ENCODE data around the gene ANTXR2.
"Not testable (repeated sequence)": the region's sequence is repeated elsewhere in the genome, so short reads cannot be mapped to it uniquely, and the experiment has no call there.

Gene ANTXR2

DNA sequence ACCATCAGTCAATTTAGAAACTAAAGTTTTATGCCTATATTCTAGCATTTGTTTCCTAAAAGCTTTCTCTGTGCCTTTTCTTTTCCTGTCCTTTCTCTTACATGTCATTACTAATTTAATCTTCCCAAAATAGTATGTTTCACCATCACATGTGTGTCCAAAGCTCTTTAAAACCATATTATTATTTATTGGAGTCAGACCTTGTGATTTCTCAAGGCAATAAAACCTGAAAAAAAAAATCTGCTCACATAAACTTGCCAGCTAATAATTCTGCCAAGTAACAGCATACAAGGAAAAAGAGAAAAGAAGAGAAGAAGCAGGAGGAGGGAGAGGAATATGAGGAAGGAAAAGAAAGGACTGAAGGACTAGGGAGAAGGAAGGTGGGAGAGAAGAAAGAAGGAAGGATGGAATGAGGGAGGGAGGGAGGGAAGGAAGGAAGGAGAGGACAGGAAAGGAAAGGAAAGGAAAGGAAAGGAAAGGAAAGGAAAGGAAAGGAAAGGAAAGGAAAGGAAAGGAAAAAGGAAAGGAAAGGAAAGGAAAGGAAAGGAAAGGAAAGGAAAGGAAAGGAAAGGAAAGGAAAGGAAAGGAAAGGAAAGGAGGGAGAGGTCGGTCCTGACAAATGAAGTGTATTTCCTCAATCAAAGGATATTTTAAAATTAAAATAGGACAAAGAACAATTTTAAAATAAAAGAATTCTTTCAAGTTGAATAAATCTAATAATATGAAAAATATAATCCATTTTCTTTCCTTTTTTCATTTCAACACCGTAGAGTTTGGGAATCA is 57.4 kb downstream of the ANTXR2 start:
- no peak for DNase-seq

- DNase-seq: no peak
Measured at GRCh38 chr4:80014531-80014930, 58.5 kb downstream of the ANTXR2 start.

GRCh38 chr4:80012291-80012690 is 60.7 kb downstream of the ANTXR2 start:
- DNase-seq: no peak

DNA sequence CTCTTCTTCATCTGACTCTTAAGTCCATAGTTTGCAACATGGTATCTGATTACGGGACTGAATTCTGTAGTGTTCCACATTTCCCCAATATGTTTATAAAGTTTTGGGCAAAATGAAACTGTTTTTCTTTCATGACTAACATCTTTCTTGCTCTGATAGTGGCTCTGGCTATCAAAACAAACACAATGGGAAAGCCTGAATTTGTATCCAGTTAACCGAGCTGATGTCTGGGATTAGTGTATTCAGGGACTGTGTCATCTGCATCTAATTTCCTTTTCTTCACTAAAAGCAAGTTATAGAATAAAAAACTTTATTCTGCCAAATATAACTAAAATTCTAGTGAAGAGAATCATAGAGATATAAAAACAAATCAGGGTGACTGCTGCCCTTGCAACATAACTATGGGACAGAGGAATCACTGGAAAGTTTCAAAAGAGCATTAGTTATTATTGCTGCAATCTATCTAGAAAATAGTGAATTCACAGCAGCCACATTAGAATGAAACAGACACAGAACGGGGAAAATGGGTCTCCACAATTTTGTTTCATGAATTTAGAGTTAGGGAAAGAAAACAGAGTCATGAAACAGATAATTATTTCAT is 61.3 kb downstream of the ANTXR2 start:
- DNase-seq: no peak

- no peak for DNase-seq
Measured at GRCh38 chr4:80010316-80010715, 62.7 kb downstream of the ANTXR2 start.

GRCh38 chr4:80009806-80010205 is 63.2 kb downstream of the ANTXR2 start:
- no peak for DNase-seq

- no peak for DNase-seq
Measured at GRCh38 chr4:80008971-80009370, 64.1 kb downstream of the ANTXR2 start.

DNA sequence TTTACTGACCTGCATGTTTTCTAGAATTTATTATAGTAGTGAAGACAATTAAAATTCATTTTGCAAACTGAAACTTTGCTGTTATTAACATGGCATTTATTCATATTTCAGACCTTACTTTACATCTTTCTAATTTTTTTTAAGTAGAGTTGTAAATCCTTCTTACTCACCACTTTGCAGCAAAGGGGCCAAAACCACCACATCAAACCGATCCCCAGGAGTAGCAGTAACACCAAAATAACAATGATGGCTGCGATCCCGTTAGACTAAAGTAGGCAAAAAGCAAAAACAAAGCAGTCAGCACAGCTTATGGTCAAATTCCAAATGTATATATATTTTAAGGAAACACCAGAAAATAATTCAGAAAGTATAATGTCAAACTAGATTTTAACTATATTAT is 64.7 kb downstream of the ANTXR2 start:
- DNase-seq: no peak

DNA sequence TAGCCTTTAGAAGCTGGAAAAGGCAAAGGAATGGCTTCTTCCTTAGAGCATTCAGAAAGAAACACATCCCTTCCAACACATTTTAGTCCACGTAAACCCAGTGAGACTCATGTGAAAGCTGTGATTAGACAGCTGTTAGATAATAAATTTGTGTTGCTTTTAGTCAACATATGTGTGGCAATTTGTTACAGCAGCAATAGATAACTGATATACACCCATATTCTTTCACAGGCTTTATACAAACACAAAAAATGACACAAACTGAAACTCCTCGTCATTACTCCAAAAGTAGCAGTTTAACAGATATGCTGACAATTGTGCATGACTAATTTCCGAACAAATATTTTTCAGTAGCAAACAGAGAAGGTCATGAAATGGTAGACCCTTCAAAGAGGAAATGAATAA is 65.3 kb downstream of the ANTXR2 start:
- DNase-seq: no peak

GRCh38 chr4:80006935-80007744 is 65.9 kb downstream of the ANTXR2 start:
- DNase-seq: no peak

GRCh38 chr4:80005863-80006262 is 67.2 kb downstream of the ANTXR2 start:
- no peak for DNase-seq

- no peak for DNase-seq
Measured at GRCh38 chr4:80004319-80004718, 68.7 kb downstream of the ANTXR2 start.

GRCh38 chr4:80002559-80002958 is 70.5 kb downstream of the ANTXR2 start:
- DNase-seq: not testable (repeated sequence)

DNA sequence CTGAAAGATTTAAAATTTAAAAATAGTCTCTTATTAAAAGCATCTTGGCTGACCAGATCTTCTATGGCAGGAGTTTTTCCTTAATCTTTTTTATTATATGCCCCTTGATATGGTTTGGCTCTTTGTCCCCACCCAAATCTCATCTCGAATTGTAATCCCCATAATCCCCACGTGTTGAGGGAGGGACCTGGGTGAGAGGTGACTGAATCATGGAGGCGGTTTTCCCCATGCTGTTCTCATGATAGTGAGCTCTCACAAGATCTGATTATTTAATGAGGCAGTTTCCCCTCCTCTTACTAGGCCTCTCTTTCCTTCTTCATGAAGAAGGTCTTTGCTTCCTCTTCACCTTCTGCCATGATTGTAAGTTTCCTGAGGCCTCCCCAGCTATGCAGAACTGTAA is 74.0 kb downstream of the ANTXR2 start:
- DNase-seq: not testable (repeated sequence)

DNA sequence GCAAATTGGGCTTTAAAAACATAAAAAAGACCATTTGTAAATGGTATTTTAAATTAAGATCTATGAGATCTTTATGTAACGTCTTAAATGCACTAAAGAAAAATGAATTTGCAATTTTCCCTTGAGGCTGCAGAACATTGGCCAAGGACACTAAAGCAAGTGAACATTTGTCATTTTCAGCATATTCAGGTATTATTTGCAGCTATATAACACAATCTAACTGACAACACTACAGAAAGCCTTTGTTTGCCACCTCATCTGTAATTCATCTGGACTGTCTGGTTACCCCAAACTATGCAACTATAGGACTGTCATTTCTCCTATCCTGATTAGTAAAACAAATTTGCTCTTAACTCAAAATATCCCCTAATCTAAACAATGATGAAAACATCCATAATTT is 74.8 kb downstream of the ANTXR2 start:
- no peak for DNase-seq

GRCh38 chr4:79996851-79997250 is 76.2 kb downstream of the ANTXR2 start:
- DNase-seq: no peak

- DNase-seq: no peak
Measured at GRCh38 chr4:79993476-79993875, 79.6 kb downstream of the ANTXR2 start.

DNA sequence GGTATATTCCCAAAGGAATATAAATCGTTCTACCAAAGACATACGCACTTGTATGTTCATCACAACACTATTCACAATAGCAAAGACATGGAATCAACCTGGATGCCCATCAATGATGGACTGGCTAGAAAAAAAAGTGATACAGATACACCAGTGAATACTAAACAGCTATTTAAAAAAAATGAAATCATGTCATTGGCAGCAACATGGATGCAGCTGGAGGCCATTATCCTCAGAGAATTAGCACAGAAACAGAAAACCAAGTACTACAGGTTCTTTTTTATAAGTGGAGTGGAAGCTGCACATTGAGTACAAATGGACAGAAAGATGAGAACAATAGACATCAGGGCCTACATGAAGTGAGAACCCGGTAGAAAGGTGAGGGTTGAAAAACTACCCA is 81.4 kb downstream of the ANTXR2 start:
- DNase-seq: no peak

DNA sequence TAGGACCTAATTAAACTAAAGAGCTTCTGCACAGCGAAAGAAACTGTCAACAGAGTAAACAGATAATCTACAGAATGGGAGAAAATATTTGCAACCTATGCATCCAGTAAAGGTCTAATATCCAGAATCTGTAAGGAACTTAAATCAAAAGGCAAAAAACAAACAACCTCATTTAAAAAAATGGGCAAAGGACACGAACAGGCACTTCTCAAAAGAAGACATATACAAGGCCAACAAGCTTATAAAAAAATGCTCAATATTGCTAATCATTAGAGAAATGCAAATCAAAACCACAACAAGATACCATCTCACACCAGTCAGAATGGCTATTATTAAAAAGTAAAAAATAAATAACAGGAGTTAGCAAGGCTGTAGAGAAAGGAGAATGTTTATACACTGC is 81.9 kb downstream of the ANTXR2 start:
- DNase-seq: not testable (repeated sequence)

DNA sequence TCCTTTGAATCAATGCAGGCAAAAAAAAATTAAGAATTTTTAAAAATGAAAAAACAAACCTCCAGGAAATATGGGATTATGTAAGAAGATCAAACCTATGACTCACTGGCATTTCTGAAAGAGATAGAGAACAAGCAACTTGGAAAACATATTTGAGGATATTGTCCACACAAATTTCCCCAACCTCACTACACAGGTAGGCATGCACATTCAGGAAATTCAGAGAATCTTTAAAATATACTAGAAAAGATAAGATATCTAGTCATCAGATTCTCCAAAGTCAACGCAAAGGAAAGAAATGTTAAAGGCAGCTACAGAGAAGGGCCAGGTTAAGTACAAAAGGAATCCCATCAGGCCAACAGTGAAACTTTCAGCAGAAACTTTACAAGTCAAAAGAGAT is 85.6 kb downstream of the ANTXR2 start:
- DNase-seq: no peak

DNA sequence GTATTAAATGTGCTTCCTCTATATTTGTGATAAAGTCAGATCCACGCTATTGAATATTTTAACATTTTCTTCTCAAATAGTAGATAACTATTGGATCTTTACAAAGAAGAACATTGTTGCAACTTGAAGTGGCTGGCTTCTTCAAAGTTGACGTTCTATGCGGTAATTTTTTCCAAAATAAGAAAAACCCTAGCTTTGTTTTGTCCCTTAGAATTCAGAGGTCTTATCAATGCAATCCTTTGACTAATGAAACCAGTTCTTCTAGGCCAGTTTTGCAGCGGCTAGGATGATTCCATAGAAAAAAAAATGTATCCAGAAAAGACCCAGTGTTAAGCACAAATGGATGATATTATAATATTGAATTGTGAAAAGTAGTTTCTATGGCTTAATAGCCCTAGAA is 89.6 kb downstream of the ANTXR2 start:
- DNase-seq: no peak

DNA sequence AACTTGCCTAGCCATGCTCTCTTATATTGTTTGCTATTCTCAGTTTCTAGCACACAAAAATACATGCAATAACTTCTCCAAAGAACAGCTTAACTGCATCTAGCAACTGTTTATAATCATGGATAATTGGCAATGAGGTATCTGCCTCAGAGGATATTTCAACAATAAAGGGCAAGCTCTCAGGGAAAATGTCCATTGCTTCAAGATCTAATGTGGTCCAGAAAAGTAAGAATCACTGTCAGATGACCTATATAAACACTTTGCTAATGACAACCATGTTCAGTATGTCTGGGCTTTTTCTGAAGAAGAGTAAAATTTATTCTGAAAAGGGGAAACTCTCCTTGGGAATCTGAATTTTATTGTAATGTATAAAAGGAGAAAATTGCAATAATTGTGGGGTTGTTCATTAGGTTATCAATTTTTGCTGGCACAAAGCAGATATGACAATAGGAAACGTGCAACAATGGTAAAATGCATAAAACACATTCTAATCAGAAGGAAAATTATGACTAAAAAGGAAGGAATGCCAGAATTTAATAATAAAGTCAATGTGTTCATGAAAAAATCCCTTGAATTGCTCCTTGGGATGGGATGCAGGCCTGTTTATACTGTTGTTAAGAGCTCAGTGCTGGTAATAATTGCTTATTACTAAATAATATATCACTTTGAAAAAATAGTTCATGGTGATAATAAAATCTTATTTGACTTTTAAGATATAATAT is 90.3 kb downstream of the ANTXR2 start:
- no peak for DNase-seq

GRCh38 chr4:79980448-79980847 is 92.6 kb downstream of the ANTXR2 start:
- DNase-seq: no peak

Measured in activated naive CD4-positive, alpha-beta T cell (primary cell).